NB4 (cell line): ENCODE data around the gene POLR2J3.
A peak's percentile ranks its signal among the peaks of the same experiment; 100 is the strongest.
"Not testable (repeated sequence)": the region's sequence is repeated elsewhere in the genome, so short reads cannot be mapped to it uniquely, and the experiment has no call there.

Experiments used
- DNase-seq: peaks from one replicate; pipeline ENCODE4 v3.0.0; 2010; ENCODE audit warnings: low read depth
- H3K4me3 ChIP-seq: one replicate; pipeline ENCODE4 v1.5.1; 2011; ENCODE audit warnings: mild to moderate bottlenecking, low read depth, low read length, moderate library complexity
- TF ChIP-seq, protein P1 (sequence below): IDR thresholded peaks from one replicate; pipeline ENCODE4 v1.5.1; 2012; ENCODE audit warnings: low read depth, low read length

POLR2J3 gene

DNA sequence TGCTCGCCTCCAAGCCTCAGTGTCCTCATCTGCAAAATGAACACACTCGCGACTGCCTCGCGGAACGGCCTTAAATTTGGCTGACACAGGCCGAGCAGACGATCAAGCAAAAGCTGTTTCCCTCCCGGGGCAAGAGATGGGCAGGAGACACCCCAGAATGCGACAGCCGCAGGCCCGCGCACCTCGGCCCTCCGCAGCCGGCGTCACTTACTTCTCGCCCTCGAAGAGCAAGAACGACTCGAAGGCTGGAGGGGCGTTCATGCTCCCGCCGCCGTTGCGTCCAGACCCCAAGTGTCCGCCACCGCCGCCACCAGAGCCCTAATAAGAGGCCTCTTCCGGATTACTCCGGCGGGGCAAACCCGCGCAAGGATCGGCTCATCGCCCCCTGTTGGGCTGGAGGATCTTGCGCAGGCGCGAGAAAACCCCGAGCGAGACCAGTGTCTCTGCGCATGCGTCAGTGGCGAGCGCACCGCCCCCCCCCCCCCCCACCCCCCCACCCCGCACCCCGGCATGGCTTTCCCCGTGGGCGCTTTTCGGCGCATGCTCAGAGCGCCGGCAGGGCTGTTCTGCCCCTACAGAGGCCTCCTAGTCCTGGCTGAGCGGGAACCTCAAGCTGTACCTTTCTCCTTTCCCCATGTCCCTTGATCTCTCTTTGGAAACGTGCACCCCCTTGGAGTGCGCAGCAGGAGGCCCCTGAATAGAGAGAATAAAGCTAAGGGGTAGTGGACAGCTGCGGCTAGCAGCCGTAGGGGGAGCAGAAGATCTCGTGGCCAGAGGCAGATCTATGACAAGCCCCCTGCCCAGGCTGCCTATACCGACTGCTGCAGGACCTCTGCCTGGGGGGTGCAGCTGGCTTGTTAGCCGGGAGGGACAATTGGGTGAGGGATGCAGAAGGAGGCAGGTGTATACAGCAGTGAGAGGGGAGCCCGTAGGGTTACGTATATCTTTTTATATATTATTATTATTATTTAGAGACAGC lies at the start of gene POLR2J3:
Gene POLR2J3, minus strand, starts transcription at position 323 of the 979 bp plus-strand sequence. Its CDS starts 62 bp downstream, at position 261.
- DNase-seq = peak; percentile 96
- TF ChIP-seq, protein P1, sequence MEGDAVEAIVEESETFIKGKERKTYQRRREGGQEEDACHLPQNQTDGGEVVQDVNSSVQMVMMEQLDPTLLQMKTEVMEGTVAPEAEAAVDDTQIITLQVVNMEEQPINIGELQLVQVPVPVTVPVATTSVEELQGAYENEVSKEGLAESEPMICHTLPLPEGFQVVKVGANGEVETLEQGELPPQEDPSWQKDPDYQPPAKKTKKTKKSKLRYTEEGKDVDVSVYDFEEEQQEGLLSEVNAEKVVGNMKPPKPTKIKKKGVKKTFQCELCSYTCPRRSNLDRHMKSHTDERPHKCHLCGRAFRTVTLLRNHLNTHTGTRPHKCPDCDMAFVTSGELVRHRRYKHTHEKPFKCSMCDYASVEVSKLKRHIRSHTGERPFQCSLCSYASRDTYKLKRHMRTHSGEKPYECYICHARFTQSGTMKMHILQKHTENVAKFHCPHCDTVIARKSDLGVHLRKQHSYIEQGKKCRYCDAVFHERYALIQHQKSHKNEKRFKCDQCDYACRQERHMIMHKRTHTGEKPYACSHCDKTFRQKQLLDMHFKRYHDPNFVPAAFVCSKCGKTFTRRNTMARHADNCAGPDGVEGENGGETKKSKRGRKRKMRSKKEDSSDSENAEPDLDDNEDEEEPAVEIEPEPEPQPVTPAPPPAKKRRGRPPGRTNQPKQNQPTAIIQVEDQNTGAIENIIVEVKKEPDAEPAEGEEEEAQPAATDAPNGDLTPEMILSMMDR = peak; percentile 50
- peak within 1 kb of the TSS; percentile 71 for H3K4me3 ChIP-seq

DNA sequence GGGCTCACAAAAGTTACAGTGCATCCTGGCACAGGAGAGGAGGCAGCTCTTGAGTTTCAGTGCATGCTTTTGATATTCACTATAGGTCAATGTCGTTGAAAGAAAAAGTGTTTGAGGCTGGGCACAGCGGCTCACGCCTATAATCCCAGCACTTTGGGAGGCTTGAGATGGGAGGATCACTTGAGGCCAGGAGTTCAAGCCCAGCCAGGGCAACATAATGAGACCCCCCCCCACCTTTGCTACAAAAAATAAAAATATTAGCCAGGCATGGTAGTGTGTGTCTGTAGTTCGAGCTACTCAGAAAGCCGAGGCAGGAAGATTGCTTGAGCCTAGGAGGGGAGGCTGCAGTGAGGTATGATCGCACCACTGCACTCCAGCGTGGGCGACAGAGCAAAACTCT lies 45.7 kb upstream of the POLR2J3 start:
- DNase-seq = peak; percentile 1
- not testable (repeated sequence) for H3K4me3 ChIP-seq

DNA sequence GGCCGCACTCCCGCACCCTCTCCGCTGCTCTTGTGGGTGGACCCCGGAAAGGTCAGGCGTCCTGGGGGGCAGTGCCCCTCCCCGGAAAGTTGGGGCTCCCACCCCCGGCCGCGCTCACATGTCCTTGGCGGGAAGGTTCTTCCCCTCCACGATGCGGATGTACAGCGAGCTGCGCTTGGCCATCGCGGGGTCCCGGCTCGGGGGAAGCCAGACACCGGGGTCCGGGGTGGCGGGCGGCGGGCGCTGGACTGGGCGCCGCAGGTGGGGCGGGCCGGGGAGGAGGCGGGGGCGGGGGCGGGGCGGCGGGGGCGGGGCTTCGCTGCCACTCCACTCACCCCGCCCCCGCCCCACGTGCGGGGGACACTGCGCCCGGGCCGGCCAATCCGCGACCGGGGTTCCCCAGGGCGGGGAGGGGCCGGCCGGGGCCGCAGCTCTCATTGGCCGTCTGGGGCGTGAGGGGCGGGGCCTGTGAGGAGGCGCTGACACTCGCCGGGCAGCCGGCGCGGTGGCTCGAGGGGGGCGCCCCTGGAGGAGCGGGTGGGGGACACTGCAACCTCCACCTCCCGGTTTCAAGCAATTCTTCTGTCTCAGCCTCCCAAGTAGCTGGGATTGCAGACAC lies 44.2 kb upstream of the POLR2J3 start, which contains the start of gene RASA4:
Gene RASA4, minus strand, starts transcription at position 250 of the 619 bp plus-strand sequence. Its CDS starts 67 bp downstream, at position 183.
- peak; percentile 36 for DNase-seq
- not testable (repeated sequence) for H3K4me3 ChIP-seq

DNA sequence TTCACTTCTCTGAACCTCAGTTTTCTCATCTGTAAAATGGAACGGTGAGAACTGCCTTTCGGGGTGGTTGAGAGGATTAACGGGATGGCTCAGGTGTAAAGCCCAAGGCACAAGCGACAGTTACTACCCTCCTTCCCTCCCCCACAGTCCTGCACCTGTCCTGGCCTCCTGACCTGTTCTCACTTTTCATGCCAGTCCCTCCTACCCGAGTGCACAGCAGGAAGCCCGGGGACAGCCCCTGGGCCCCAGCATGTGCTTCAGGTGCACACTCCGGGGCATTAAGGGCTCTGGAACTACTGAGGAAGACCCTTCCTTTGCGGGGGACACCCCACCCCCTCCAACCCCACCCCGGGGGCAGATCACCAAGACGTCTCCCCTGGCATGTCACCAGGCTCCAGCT lies 43.5 kb upstream of the POLR2J3 start:
- H3K4me3 ChIP-seq, DNase-seq: not testable (repeated sequence)

DNA sequence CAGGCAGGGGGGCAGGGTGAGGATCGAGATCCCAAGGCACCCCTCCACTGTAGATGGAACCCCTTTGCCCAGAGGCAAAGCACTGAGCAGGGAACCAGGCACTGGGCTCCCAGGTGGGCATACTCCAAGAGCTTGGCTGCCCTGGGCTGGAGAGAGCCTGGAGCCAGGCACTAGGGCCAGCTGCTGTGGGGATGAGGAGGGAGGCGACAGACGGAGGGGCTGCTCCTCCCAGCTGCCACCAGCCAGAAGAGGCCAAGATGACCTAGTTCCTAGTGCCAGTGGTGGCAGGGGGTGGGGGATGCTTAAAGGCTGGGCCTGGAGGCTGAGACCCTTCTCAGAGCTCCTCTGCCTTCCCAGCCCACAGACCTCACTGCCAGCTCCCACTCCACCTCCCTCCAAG lies 42.5 kb upstream of the POLR2J3 start:
- not testable (repeated sequence) for DNase-seq, H3K4me3 ChIP-seq

DNA sequence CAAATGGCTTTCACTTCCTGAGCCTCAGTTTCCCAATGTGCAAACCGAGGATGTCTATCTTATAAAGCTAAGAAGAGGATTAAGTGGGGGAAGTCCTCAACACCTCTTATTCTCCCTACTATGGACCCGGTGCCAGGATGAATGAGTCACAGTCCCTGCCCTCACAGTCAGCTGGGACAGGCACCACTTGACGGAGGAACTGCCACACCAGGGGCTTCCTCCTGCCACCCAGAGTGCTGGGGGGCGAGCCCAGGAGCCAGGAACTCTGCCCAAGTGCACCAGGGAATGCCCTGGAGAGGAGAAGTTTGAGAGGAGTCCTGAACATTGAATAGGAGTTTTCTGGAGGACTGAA lies 41.9 kb upstream of the POLR2J3 start:
- H3K4me3 ChIP-seq, DNase-seq: not testable (repeated sequence)

DNA sequence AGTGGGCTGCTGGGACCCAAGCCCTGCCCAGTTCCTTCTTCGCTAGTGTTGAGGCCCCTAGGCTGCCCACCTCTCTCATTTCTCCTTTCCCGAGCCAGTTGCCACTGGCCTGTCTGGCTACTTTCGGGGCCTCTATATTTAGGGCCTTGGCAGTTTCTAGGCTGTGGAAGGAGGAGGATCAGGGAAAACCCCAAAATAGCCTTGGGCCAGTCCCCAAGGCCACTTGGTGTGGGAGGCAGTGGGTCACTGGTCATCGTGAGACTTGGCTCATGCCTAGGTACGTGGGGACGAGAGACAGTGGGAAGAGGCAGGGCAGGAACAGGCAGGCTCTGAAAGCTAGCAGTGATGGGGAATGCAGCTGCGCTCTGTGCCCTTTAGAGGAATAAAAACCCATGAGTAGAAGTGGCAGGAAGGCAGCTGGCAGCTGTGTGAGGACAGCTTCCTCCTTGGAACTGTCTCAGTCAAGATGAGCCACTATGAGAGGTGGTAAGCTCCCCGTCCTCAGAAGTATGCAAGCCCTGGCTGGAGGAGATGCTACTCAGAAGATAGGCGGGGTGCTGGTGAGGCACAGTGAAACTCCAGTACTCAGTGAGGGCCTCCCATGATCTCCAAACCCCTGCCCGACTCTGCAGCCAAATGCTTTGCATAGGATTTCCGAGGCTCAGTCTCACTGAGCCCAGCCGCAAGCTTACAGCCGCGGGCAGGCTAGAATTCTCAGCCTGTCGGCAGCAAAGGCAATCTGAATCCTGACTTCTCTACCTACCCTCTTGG lies 41.4 kb upstream of the POLR2J3 start:
- DNase-seq, H3K4me3 ChIP-seq: not testable (repeated sequence)

DNA sequence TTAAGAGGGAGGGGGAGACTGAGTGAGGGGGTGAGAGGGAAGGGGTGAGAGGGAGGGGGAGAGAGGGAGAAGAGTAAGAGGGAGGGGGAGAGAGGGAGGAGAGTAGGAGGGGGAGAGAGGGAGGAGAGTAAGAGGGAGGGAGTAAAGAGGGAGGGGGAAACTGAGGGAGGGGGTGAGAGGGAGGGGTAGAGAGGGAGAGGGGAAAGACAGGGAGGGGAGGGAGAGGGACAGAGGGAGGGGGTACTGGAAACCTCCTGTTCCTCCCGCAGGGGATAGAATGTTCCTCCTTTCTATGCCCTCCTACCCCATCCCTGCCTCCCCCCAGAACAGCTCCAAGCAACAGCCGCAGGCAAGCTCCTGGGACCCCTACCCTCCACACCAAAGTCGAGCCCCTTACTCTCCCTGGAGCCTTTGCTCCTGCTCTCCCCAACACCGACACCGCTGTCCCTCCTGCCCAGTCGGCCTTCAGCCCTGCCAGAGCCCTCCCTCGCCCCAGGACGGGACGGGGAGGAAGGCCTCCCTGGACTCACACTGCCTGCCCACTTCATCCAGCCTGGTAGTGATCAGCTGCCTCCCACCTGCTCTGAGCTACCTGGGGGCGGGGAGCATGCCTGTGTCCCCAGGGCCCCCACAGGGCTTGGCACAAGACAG lies 39.4 kb upstream of the POLR2J3 start:
- DNase-seq = peak; percentile 25
- H3K4me3 ChIP-seq = not testable (repeated sequence)

DNA sequence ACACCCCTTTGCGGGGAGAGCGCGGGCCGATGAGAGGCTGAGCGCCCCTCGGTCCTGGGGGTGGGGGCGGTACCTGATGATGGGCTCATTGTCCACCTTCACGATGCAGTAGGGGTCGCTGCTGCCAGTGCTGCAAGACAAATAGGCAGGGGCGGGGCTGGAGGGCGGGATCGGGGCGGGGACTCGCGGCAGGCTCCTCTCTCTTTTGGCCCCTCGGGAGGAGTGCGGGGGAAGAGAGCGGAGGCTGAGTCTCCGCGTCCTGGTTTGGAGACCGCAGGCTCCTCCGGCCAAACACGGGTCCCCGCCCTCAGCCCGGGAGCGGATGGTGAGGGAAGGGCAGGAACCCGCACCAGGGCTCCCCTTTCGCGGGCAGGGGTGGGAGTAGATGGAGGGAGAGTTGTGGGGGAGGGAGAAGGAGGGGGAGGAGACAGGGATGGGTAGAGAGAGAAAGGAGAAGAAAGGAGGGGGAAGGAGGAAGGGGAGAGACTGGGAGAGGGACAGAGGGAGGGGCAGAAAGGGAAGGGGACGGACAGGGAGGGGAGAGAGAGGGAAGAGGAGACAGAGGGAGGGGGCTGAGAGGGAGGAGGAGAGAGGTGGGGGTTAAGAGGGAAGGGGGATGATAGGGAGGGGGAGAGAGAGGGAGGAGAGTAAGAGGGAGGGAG lies 38.8 kb upstream of the POLR2J3 start:
- H3K4me3 ChIP-seq, DNase-seq: not testable (repeated sequence)

DNA sequence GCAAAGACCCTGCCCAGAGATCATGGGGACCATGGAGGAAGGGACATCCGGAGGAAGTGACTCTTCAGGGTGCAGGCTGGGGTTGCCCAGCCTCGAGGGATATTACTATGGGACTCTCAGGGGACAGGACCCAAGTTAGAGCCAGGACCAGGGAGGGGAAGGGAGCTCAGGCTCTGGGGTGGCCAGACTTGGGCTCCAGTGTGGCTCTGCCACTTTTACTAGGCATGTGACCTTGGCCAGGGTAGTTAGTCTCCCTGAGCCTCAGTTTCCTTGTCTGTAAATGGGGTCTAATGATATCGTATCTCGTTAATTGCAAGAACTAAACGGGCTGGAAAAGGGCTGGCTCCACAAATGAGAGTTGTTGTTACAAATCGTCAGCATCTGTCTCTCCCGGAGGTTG lies 38.1 kb upstream of the POLR2J3 start:
- not testable (repeated sequence) for H3K4me3 ChIP-seq, DNase-seq

DNA sequence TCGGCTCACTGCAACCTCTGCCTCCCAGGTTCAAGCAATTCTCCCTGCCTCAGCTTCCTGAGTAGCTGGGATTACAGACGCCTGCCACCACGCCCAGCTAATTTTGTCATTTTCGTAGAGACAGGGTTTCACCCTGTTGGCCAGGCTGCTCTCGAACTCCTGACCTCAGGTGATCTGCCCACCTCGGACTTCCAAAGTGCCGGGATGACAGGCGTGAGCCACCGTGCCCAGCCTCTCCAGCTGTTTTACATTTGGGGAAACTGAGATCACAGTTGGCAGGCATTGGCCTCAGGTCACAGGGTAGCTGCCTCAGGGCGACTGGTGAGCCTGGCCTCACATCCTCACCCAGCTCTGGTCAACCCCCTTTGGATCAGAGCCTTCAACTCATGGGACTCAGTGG lies 37.4 kb upstream of the POLR2J3 start:
- DNase-seq, H3K4me3 ChIP-seq: not testable (repeated sequence)

DNA sequence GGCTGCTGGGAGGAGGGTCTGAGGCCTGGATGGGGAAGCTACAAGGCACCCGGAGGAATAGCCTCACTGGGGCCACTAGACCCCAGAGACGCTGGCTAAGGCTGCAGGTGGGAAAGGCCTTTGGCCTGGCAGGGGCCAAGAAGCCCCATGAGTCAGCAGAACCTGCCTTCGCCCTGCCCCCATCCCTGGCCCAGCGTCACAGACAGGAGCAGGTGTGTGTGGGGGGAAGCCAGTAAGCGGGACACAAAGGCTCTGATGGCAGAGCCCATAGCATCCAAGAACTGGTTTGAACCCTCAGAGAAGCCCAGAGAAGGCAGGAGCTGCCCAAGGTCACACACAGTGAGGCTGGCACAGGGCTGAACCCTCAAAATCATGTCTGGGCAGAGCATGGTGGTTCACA lies 34.5 kb upstream of the POLR2J3 start:
- H3K4me3 ChIP-seq, DNase-seq: not testable (repeated sequence)

DNA sequence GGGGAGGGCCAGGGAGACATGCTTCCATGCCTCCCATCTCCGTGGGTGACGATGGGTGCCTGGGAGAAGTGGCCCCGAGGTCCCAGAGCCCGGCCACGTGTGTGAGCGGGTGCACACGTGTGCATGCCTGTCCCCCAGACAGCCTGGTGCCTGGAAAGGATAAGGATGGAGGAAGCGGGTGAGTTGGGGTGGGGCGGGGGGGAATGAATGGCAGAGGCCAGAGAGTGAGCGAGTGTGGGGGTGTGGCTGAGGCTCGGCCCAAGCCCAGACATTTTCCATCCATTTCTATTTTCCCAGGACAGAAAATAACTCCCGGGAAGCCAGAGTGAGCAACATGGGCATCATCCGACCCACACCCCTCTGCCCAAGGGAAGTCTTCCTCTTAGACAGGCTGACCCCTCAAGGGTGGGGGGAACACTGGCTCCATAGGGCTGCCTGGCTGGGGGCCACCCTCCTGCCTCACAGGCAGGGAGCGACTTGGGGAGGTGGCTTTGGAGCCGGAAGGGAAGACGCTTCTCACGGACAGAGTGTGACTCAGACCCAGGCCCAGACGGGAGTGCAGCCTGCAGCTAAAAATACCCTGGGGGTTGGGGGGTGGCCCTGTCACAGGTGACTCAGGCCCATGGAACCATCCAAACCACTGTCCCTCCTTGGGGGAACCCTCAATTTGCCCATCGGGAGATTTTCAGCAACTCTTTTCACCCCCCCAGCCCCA lies 32.2 kb upstream of the POLR2J3 start:
- H3K4me3 ChIP-seq, DNase-seq: not testable (repeated sequence)

DNA sequence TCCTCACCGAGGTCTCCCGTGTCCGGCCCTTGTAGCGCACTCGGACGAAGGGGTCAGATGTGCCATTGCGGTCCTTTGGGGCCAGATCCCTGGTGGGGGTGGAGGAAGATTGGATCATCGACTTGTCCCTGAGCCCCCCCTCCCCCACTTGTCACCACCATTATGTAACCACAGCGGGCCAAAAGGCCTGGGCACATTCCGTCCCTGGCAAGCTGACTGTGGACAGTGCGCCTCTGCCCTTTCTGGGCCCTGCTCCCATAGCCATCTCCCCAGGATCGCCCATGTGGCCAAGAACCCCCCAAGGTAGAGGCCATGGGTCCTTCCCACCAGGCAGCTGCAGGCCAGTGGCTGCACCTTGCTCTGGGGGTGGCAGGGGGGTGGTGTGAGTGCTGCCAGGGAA lies 29.9 kb upstream of the POLR2J3 start:
- DNase-seq, H3K4me3 ChIP-seq: not testable (repeated sequence)

DNA sequence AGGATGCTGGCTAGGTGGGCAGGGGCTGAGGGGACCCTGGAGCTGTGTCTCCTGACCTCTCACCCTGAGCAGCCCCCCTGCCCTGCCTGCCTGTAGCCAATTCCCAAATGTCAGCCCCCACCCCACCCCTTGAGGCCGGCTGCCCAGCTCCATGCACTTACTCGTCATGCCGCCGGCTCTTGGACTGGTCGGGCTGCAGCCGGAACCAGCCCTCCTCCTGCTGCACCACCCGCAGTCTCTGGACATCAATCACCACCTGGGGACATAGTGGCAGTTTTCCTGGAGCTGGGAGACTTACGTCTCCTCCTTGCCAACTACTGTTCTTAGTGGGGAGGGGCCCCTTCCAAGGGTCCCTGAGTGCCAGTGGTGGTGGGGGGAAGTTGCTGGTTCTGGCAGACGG lies 27.3 kb upstream of the POLR2J3 start:
- H3K4me3 ChIP-seq, DNase-seq: not testable (repeated sequence)

DNA sequence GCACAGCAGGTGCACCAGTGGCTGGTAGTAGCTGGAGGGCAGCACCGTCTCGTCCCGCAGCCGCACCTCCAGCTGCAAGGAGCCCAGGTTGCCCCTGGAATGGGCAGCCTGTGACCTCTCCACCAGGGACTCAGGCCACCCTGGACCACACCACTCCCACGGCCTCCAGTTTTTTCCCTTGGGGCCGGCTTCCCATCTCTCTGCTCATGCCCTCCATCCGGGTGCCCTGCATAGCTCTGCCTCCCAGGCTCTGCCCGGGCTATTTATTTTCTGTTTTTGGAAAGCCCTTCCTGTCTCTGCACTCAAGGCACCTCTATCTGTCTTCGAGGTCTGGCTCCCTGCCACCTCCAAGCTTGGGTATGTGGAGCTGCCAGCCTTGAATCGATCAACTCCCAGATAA lies 23.7 kb upstream of the POLR2J3 start:
- not testable (repeated sequence) for H3K4me3 ChIP-seq, DNase-seq
